Right renal pelvis (tissue), 4 donors: ENCODE measurements around the gene FADS3. TPM values are rescaled to one million over a fixed set of nuclear protein-coding genes. Genes with fewer than 3 reads are reported as not detected.

Experiments used
- DNase-seq, 4 donors: peaks; one replicate each; pipeline ENCODE4 v3.0.0-alpha.2; 2013; ENCODE audit warnings: low read depth in 4 of 4, low spot score in 3 of 4, missing footprints in 1 of 4
- polyA plus RNA-seq, 4 donors: library from polyadenylated mRNA; unstranded; fragments of 120-200 nt; gene quantifications; one replicate each; pipeline ENCODE4 v1.2.1, GENCODE V29; 2013; ENCODE audit not compliant: insufficient read length in 4 of 4

Gene FADS3
- polyA plus RNA-seq, 4 donors = 15.8 to 20.6 (median 18.3) TPM

- no peak for DNase-seq
These were observed 23.3 kb upstream of the FADS3 start for GRCh38 chr11:61914471-61915171.

DNA sequence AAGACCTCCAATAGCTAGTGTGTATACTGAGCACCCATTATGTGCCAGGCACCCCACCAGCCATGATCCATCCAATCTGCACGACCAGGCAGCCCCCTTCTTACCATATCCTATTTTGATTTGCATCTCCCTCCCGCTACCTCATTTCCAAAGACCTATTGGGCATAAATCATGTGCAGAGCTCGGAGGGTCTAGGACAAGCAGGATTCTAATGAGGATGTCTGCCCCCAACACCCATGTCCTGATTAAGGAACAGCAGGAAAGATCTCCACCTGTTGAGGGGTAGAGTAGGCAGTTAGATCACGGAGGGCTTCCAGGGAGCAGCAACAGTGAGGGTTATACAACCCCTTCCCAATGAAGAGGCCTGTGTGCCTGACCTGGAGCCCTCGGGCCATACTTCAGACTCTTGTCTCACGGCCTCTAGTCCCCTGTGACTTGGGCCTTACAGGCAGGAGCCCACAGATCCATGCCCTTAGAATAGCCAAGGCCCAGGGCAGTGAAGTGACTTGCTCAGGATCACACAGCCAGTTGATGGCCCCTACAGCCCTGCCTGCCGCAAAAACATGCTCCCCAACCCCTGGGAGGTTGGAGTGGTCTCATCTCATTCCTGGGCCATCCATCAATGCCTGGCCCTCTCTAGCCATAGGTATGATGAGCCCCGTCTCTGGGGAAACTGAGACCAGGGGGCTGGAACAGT lies 22.5 kb upstream of the FADS3 start:
- DNase-seq = no peak

DNA sequence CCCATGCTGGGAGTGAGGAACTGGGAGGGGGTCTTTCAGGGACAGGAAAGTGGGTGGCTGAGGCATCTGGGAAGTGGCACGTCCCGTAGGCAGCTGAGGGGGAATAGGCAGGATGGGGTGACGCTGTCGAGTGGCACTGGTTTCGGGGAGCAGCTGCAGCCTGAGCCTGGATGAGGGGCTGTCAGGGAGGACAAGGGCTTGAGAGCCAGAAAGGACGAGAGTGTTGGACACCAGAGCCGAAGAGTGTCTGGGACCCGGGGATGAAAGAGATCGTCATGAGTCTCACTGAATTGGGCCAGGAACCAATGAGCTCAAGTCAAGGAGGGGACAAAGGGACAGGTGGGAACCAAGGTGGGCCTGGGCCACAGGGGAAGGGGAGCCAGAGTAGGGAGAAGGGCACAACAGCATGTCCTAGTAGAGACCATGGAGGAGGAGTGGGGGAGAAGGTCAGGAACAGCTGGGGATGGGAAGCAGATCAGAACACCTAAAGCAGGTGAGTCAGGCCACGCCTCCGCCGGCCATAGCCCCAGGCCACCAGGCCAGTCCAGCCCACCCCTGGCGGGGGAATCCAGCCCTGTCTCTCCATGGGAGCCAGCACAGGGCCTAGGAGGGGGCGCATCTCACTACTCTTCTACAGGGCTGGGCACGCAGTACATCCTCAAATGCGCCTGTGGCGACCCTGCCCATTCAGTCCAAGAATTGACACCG lies 21.8 kb upstream of the FADS3 start:
- DNase-seq = no peak

DNA sequence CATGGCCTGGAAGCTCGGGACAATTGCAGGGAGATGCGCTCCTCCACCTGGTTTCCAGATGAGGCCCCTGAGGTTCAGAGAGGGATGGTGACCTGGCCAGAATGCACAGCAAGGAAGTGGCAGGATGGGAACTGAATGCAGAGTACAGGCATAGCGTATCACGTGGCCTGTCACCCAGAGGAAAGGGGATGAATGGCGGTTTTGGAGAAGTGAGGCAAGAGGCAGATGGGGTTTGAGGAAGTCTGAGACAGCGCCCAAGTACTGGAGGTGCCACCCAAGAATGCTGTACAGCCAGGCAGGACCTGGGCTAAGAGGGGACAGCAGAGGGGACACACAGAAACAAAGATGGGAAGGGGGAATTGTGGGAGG lies 21.2 kb upstream of the FADS3 start:
- DNase-seq = no peak

- no peak for DNase-seq
These were observed 20.6 kb upstream of the FADS3 start for GRCh38 chr11:61911701-61912529.

DNA sequence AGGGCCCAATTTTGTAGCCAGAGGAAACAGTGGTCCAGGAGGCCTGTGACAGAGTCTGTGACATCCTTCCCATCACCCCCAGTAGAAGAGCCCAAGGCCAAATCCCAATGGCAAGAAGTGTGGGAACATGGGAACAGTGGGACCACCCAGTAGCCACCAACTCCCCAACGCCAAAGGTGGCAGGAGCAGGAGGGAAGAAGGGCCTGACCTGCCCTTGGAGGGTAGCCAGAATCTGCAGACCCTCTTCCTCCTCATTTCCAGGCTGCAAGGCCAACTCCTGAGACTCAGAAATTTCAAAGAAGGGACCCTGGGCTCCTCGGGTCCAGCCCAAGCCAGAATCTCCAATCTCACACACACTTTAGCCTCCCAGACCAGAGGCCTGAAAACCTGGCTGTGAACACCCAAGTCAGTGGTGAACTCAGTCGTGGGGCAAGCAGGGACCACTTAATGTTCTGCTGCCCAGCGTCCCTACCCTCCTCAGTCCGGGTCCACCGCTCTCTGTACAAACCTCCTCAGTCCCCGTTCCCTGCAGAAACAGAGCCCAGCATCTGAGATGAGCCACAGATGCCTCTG lies 19.9 kb upstream of the FADS3 start:
- no peak for DNase-seq

DNA sequence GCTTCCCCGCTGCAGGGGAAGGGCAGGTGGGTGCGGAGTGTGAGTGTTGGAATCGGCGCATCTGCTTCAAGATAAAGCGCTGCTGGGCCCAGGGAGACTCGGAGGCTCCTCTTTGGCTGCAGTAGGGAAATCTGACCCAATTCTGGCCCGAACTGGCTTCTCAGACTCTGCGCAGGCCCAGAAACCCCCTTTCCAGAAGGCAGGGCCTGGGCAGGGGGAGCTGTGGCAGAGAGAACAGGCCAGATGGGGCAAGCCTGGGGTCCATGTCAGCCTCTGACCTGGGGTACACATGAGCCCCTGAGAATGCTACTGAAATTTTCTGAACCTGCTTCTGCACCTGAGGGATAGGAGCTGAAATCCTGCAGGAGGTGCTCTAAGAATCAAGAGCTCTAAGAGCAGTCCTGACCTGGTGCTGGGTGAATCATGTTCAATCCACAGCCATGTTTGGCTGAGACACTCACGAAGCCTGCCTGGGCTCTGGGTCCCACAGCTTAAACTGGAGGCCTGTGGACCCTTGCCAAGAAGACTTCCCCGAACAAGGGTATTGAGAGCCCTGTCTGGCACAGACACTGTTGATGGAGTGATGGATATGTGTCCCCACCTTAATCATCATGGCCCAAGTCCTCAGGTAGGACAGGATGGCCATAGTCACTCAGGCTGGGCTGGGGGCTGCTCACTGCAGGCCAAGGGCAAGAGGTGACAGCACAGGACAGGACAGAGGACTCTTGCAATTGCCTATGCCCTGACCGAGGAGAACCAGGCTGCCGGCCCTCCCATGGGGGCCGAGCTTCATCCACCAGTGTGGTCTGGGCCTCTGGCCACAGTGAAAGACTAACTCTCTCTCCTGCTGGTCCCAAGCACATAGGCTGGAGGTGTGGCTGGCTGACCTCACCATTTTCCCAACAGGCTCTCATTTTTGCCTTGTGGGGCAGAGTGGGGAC lies 19.1 kb upstream of the FADS3 start:
- no peak for DNase-seq

DNA sequence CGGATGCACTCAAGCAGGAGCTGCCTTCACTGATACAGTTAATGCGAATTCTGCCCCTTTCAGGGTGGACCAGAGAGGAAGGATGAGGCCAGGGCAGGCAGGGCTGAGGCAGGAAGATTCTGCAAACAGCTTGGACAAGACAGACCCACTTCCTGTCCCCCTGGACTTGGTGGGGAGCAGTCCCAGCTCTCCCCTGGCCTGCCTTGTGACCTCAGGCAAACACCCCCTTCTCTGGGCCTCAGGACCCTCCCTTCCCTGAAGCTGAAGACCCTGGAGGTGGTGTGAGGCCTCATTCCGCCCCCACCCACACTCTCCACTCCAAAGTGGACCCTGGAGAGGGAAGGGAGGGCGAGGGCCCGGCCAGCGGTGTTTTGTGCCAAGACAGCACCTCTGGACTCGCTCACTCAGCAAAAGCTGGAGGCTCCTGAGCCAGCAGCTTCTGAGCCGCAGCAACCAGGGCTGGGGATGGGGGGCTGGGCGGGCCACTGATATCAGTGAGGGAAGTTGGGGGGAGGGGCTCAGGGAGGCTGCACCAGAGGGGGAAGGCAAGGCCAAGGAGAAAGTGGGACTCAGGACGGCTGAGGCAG lies 17.5 kb upstream of the FADS3 start:
- DNase-seq = no peak

GRCh38 chr11:61907871-61908729 lies 16.8 kb upstream of the FADS3 start:
- no peak for DNase-seq

DNA sequence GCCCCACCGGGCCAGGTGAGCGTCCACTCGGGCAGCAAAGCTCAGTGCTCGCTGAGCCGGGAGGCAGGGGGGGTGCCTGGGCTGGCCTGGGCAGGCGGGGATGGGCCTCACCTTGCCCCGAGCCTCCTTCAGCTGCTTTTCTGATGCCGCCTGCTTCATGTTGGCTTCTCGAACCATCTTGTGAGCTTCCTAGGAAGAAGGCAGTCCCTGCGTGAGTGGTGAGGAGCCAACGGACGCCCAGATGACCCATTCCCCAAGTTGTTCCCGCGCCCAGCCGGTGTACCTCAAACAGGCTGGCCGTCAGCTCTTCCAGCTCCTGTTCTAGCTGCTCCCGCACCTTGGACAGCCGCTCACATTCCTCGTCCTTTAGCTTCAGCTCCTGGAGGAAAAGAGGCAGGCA lies 15.9 kb upstream of the FADS3 start:
- DNase-seq = no peak

DNA sequence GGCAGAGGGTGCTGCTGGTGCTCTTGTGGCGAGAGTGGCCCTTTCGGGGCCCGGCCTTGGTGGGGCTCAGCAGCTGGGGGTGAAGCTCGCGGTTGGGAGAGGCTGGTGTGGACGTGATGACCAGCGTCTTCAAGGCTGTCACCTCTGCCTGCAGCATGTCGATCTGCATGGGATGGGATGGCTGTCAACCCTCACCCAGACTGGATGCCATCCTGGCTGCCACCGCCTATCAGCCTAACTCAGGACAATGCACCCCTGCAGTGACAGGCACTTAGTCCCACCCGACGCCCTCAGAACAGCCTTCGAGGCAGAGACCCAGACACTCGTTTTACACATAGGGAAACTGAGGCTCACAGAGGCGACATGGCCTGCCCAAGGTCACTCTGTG lies 15.2 kb upstream of the FADS3 start:
- DNase-seq = no peak

DNA sequence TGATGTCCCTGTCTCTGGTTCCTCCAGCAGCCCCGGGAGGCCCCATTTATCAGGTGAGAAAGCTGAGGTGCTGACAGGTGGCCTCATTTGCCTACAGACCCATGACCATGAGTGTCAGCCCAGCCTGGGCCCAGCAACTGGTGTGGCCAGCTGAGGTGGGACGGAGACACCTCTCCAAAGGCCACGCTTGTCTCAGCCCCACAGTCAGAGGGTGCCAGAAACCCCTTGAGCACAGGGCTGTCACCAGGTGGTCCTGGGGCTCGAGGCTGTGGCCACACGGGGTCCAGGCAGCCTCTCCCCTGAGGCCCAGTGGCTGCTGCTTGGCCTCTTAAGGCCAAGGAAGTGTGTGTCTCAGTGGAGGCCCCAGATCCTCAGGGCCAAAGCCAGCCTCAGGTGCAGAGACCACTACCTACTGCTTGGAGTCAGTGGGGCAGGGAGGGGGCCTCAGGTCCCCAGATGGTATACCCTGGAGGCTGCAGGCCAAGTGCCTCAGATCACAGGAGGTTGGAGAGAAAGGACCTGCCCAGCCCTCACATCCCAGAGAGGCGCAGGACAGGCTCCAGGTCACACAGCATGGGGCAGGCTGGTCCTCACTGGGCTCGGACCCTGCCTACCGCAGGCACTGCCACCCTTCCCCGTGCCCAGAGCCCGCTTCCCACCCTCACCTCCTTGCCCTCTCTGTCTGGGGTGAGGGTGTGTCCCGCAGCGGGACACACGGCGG lies 14.6 kb upstream of the FADS3 start:
- no peak for DNase-seq

DNA sequence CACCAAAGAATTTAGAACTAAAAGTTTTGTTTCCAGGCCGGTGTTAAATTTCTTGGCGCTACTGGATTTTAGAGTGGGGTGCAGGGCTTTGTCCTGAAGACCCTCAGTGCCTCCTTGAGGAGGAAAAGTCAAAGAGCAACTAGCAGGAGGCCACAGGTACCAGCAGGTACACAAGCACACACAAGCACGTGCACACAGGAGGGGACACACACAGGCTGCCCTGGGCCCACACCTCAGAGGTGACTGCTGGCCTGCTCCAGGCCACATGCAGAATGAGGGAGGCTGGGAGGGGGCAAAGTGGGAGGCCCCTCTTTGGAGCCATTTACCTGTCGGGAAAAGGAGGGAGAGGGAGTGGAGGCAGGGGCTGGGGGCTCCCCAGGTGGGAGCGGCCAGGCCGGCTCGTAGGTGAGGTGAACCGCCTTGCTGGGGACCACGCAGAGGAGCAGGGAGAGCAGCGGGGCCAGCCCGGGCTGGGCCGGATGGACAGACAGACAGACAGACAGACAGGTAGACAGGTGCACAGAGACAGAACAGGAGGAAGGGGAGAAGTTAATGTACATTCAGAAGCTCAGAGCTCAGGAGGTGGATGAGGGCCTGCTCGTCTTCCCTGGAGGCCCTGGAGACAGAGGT lies 13.8 kb upstream of the FADS3 start:
- DNase-seq = no peak

DNA sequence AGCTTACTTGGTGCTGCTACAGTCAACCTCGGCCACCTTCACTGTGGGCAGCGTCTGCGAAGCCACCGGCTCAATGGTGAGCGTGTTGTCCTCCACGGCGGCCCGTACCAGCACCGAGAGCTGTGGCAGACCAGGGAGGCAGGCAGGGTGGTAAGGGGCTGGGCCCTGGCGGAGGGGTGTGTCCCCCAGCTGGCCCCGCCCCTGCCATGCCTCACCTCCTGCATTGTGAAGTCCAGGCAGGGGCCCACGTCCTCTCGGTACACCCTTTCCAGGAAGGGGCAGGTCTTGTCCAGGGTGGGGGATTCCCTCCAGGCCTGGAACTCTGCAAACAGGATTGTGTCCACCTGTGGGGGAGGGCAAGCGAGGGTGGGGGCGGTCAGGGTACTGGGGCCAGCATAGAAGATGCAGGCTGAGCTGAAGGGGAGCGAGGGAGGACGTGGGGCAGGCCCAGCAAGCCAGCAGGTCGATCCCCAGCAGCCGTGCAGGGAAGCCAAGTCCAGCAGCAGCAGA lies 13.2 kb upstream of the FADS3 start:
- no peak for DNase-seq

DNA sequence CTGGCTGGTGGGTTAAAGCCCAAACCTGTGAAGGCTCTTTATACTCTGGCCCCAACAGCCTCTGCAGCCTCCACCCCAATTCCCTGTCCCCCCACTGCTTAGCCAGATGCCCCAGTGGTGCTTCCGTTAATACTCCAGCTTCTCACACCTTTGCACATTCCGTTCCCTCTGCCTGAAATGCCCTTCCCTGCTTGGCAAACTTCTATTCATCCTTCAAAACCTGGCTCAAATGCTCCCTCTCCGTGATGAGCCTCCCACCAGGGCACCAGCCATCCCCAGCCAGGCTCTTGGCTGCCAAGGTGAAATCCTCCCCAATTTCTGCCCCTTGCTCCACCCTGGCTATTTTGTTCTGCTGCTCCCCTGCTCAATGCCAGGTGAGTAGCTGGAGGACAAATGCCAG lies 12.5 kb upstream of the FADS3 start:
- no peak for DNase-seq

DNA sequence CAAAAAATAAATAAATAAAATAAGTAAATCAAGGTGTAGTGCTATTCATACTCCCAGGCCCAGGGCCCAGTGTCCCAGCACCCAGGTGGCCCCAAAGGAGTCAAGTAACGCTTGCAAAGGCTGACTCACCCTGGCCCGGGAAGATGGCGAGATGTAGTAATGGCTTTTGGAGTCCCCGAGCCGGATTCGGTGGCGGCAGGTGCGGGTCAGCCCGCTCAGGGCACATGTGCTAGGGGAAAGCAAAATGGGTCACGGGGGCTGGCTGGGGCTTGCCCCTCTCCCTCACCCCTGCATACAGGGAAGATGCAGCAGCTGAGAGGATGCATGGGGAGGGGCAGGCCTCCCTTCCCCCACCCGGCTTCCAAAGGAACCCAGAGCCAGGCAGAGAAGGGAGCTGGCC lies 11.0 kb upstream of the FADS3 start:
- DNase-seq = no peak

- no peak for DNase-seq
These were observed 10.1 kb upstream of the FADS3 start for GRCh38 chr11:61901397-61901796.
